RPMI8226 (cell line): ENCODE measurements around the gene RPAP2.
"Not testable (repeated sequence)": the region's sequence is repeated elsewhere in the genome, so short reads cannot be mapped to it uniquely, and the experiment has no call there.

ENCODE experiments used
- DNase-seq: peaks from one replicate; pipeline ENCODE4 v3.0.0-alpha.2; 2015

The RPAP2 gene

GRCh38 chr1:92323473-92324453 is 24.9 kb downstream of the RPAP2 start:
- no peak for DNase-seq

GRCh38 chr1:92324784-92325183 is 25.9 kb downstream of the RPAP2 start:
- DNase-seq = no peak

GRCh38 chr1:92326681-92327080 is 27.8 kb downstream of the RPAP2 start:
- no peak for DNase-seq

GRCh38 chr1:92327794-92328193 is 28.9 kb downstream of the RPAP2 start:
- DNase-seq = no peak

GRCh38 chr1:92329347-92330129 is 30.7 kb downstream of the RPAP2 start:
- no peak for DNase-seq

- no peak for DNase-seq
Measured at GRCh38 chr1:92333668-92334067, 34.8 kb downstream of the RPAP2 start.

- DNase-seq = no peak
Measured at GRCh38 chr1:92340154-92340553, 41.3 kb downstream of the RPAP2 start.

- no peak for DNase-seq
Measured at GRCh38 chr1:92342401-92342800, 43.5 kb downstream of the RPAP2 start.

- no peak for DNase-seq
Measured at GRCh38 chr1:92343061-92343460, 44.2 kb downstream of the RPAP2 start.

GRCh38 chr1:92346866-92347640 is 48.2 kb downstream of the RPAP2 start:
- no peak for DNase-seq

- DNase-seq = no peak
Measured at GRCh38 chr1:92352856-92353255, 54.0 kb downstream of the RPAP2 start.

- no peak for DNase-seq
Measured at GRCh38 chr1:92354259-92354658, 55.4 kb downstream of the RPAP2 start.

GRCh38 chr1:92356956-92357355 is 58.1 kb downstream of the RPAP2 start:
- DNase-seq = no peak

- not testable (repeated sequence) for DNase-seq
Measured at GRCh38 chr1:92359382-92359781, 60.5 kb downstream of the RPAP2 start.

GRCh38 chr1:92359986-92360385 is 61.1 kb downstream of the RPAP2 start:
- DNase-seq = no peak

GRCh38 chr1:92362970-92363369 is 64.1 kb downstream of the RPAP2 start:
- no peak for DNase-seq

- no peak for DNase-seq
Measured at GRCh38 chr1:92363401-92363800, 64.5 kb downstream of the RPAP2 start.

- DNase-seq = no peak
Measured at GRCh38 chr1:92365378-92366039, 66.7 kb downstream of the RPAP2 start.

GRCh38 chr1:92366040-92366395 is 67.2 kb downstream of the RPAP2 start:
- no peak for DNase-seq

GRCh38 chr1:92367496-92367895 is 68.6 kb downstream of the RPAP2 start:
- DNase-seq = no peak

- no peak for DNase-seq
Measured at GRCh38 chr1:92372164-92372563, 73.3 kb downstream of the RPAP2 start.

GRCh38 chr1:92374223-92374622 is 75.4 kb downstream of the RPAP2 start:
- DNase-seq = no peak

- no peak for DNase-seq
Measured at GRCh38 chr1:92376345-92376744, 77.5 kb downstream of the RPAP2 start.
